Epithelial cell of prostate (primary cell): ENCODE results near the gene RASSF8.

ENCODE experiments used
- DNase-seq: peaks from one replicate; pipeline ENCODE4 v3.0.0-alpha.2; 2011; ENCODE audit warnings: low read depth, low spot score
- H3K27ac ChIP-seq: fragments of 450-650 bp; 2 replicates; pipeline ENCODE4 v1.5.1; 2017; ENCODE audit warnings: mild to moderate bottlenecking

The RASSF8 gene

GRCh38 chr12:26120561-26121274 lies 162.2 kb downstream of the RASSF8 start:
- no peak overlapping the region for H3K27ac ChIP-seq
- DNase-seq = no peak

- DNase-seq = no peak
- H3K27ac ChIP-seq = no peak overlapping the region
Observed at GRCh38 chr12:26121323-26122060, 163.0 kb downstream of the RASSF8 start.

- DNase-seq = no peak
- H3K27ac ChIP-seq = peak overlapping the region; percentile 43
Observed at GRCh38 chr12:26122061-26122680, 163.7 kb downstream of the RASSF8 start.

GRCh38 chr12:26122681-26123481 lies 164.4 kb downstream of the RASSF8 start:
- peak overlapping the region; percentile 43 for H3K27ac ChIP-seq
- no peak for DNase-seq

GRCh38 chr12:26123482-26123980 lies 165.0 kb downstream of the RASSF8 start:
- DNase-seq = no peak
- no peak overlapping the region for H3K27ac ChIP-seq

GRCh38 chr12:26124446-26125399 lies 166.2 kb downstream of the RASSF8 start, which contains the start of gene BHLHE41:
BHLHE41 (minus strand) TSS chr12:26125037; CDS start chr12:26124779, 258 bp downstream.
- peak within 1 kb of the TSS; percentile 70 for H3K27ac ChIP-seq
- no peak for DNase-seq

- H3K27ac ChIP-seq = peak overlapping the region; percentile 70
- DNase-seq = peak; percentile 78
Observed at GRCh38 chr12:26125400-26126339, 167.2 kb downstream of the RASSF8 start.

GRCh38 chr12:26126340-26127284 lies 168.1 kb downstream of the RASSF8 start:
- DNase-seq = no peak
- peak overlapping the region; percentile 70 for H3K27ac ChIP-seq

GRCh38 chr12:26127404-26127803 lies 168.9 kb downstream of the RASSF8 start:
- no peak overlapping the region for H3K27ac ChIP-seq
- DNase-seq = no peak

- no peak for DNase-seq
- no peak overlapping the region for H3K27ac ChIP-seq
Observed at GRCh38 chr12:26128168-26128567, 169.7 kb downstream of the RASSF8 start.
